Activated naive CD4-positive, alpha-beta T cell treated with anti-CD3 and anti-CD28 coated beads for 36 hours (primary cell): ENCODE results near the gene STUM. TPM values are rescaled to one million over a fixed set of nuclear protein-coding genes. Genes with fewer than 3 reads are reported as not detected.

ENCODE experiments used
- CTCF ChIA-PET: fragments of 350-600 bp; sonication (Branson Sonifier 250); formaldehyde crosslinking; loops from one replicate; lab custom pipeline; 2021; ENCODE audit warnings: antibody characterized with exemption; lab: Charles Lee
- DNase-seq: peaks from one replicate; pipeline ENCODE4 v3.0.0-alpha.2; 2020
- H3K27ac Mint-ChIP-seq: one replicate; pipeline ENCODE4 v1.8.0; 2021; ENCODE audit warnings: mild to moderate bottlenecking, mixed read lengths
- H3K27me3 Mint-ChIP-seq: one replicate; pipeline ENCODE4 v1.8.0; 2021; ENCODE audit warnings: low read depth, mixed read lengths
- H3K36me3 Mint-ChIP-seq: one replicate; pipeline ENCODE4 v1.8.0; 2021; ENCODE audit warnings: low read depth, mixed read lengths
- H3K4me1 Mint-ChIP-seq: one replicate; pipeline ENCODE4 v1.8.0; 2021; ENCODE audit warnings: low read depth, mixed read lengths
- H3K4me3 Mint-ChIP-seq: one replicate; pipeline ENCODE4 v1.8.0; 2021; ENCODE audit warnings: mild to moderate bottlenecking, moderate library complexity, mixed read lengths
- H3K9me3 Mint-ChIP-seq: one replicate; pipeline ENCODE4 v1.8.0; 2021; ENCODE audit warnings: mixed read lengths
- intact Hi-C: fragments of 100-400 bp; cut with micrococcal nuclease; formaldehyde crosslinking; loops from one replicate; pipeline ENCODE4 v1.15.1; 2023
- total RNA-seq, 2 experiments: library from RNA; stranded (reverse); gene quantifications; one replicate each; pipeline ENCODE4 v1.2.3, GENCODE V29; 2021

The STUM gene
- total RNA-seq, 2 experiments from 2014 or later, result not detected

DNA sequence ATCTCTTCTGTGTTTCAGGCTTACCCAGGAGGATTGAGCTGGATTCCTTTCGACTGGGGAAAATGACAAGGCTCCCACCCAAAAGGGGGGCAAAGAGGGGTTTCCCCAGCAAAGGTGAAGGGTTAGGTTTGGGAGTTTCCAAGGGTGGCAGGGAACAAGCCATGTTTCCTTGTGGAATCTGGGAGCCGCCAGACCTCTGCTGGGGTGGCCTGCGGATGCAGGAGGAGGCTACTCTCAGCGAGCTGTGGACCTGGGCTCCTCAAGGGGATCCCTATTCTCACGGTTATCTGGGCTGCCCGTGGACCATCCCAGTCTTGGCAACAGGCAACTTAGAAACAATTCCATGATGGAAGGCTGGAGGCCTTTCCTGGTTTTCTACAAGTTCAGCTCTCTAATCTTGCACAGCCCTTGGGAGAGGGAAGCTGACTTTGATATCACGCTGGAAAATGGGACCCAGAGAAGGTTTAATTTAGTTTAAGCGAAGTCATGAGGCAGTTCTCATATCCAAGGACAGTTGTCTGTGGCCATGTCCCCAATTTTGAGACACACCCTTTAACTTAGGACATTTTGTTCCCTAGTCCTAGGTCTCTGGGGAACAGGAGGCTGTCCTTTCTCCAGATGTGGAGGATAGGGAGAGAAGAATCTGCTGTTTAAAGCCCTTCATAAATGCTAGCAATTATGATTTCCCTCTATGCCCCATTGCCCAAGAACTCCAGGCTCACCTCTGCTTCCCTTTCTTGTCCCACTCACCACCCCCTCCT is 24.7 kb upstream of the STUM start:
- CTCF ChIA-PET, result interaction anchor here (0.8 kb wide), 1 partner anchor 24 kb away, joined by 3 read pairs; no protein-coding TSS in a partner anchor
- no peaks in the 10 kb centered on the region for H3K27me3 Mint-ChIP-seq
- no peaks in the 10 kb centered on the region for H3K36me3 Mint-ChIP-seq
- H3K27ac Mint-ChIP-seq, result no peak overlapping the region
- H3K4me3 Mint-ChIP-seq, result no peak overlapping the region
- intact Hi-C loops, result no loop called here
- no peak for DNase-seq
- no peaks in the 10 kb centered on the region for H3K9me3 Mint-ChIP-seq
- no peaks in the 10 kb centered on the region for H3K4me1 Mint-ChIP-seq

DNA sequence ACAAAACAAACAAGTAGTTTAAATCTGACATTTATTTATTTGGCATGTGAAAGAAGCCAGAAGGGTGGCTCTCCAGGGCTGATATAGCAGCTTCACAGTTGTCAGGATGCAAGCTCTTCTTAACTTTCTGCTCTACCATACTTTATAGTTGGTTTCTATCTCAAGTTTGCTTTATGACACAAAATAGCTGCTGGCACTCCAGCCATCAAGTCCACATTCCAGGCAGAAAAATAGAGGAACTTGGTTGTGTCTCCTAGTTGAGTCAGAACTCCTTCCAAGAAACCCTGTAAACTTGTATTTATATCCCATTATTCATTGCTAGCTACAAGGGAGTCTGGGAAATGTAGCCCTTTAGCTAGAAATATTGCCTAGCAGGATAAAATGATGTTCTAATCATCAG is 24.0 kb upstream of the STUM start:
- Mint-ChIP-seq H3K4me1 (no peaks in the 10 kb centered on the region), H3K4me3 (no peak overlapping the region)
- intact Hi-C loops, result no loop called here

GRCh38 chr1:226525750-226526149 is 22.8 kb upstream of the STUM start:
- no peak overlapping the region for H3K4me3 Mint-ChIP-seq
- DNase-seq, result no peak
- no peaks in the 10 kb centered on the region for H3K36me3 Mint-ChIP-seq
- no peaks in the 10 kb centered on the region for H3K9me3 Mint-ChIP-seq
- no peak overlapping the region for H3K27ac Mint-ChIP-seq
- H3K27me3 Mint-ChIP-seq, result no peaks in the 10 kb centered on the region
- CTCF ChIA-PET, result interaction anchor here (1.6 to 1.8 kb wide), 2 partner anchors 83 to 101 kb away, joined by 4 read pairs; no protein-coding TSS in a partner anchor
- intact Hi-C loops, result no loop called here
- H3K4me1 Mint-ChIP-seq, result no peaks in the 10 kb centered on the region

More for the DNA sequence above, 24.0 kb upstream of the STUM start:
- no peaks in the 10 kb centered on the region for H3K9me3 Mint-ChIP-seq
- no peaks in the 10 kb centered on the region for H3K36me3 Mint-ChIP-seq
- DNase-seq, result no peak
- CTCF ChIA-PET, result interaction anchor here (0.8 to 1.8 kb wide), 2 partner anchors 23 to 100 kb away, joined by 3 to 4 read pairs; no protein-coding TSS in a partner anchor
- H3K27ac Mint-ChIP-seq, result no peak overlapping the region
- H3K27me3 Mint-ChIP-seq, result no peaks in the 10 kb centered on the region

GRCh38 chr1:226526801-226527595 is 21.6 kb upstream of the STUM start:
- Mint-ChIP-seq H3K4me3 (no peak overlapping the region), H3K4me1 (no peaks in the 10 kb centered on the region), H3K9me3 (no peaks in the 10 kb centered on the region), H3K36me3 (no peaks in the 10 kb centered on the region), H3K27me3 (no peaks in the 10 kb centered on the region), H3K27ac (no peak overlapping the region)
- intact Hi-C loops, result no loop called here
- CTCF ChIA-PET, result interaction anchor here (0.5 to 1.6 kb wide), 2 partner anchors 81 to 331 kb away, joined by 3 to 4 read pairs; no protein-coding TSS in a partner anchor
- no peak for DNase-seq

DNA sequence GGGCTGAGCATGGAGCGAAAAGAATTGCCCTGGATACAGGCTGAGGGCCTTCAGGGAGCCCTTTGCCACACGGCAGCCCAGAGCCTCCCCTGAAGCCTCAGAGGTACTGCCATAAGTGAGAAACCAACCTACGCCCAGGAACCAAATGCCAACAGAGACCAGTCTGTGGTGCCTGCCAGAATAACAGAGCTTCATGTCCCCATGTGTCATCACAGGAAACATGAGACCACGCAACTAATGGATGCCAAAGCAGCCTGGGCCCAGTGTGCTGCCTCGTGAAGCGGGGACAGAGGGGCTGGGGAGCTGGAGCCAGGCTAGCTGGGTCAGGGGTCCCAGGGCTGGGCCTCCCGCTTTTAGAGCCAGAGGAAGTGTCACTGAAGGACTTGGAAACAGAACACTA is 18.7 kb upstream of the STUM start:
- intact Hi-C loops, result no loop called here
- no peak overlapping the region for H3K4me3 Mint-ChIP-seq
- no peaks in the 10 kb centered on the region for H3K9me3 Mint-ChIP-seq
- CTCF ChIA-PET, result no interaction called here
- no peaks in the 10 kb centered on the region for H3K4me1 Mint-ChIP-seq
- H3K27me3 Mint-ChIP-seq, result no peaks in the 10 kb centered on the region
- no peak for DNase-seq
- H3K27ac Mint-ChIP-seq, result no peak overlapping the region
- no peaks in the 10 kb centered on the region for H3K36me3 Mint-ChIP-seq

GRCh38 chr1:226530591-226530990 is 18.0 kb upstream of the STUM start:
- CTCF ChIA-PET, result no interaction called here
- no peaks in the 10 kb centered on the region for H3K9me3 Mint-ChIP-seq
- H3K27ac Mint-ChIP-seq, result no peak overlapping the region
- H3K4me3 Mint-ChIP-seq, result no peak overlapping the region
- no peaks in the 10 kb centered on the region for H3K4me1 Mint-ChIP-seq
- no peaks in the 10 kb centered on the region for H3K27me3 Mint-ChIP-seq
- DNase-seq, result no peak
- intact Hi-C loops, result no loop called here
- H3K36me3 Mint-ChIP-seq, result no peaks in the 10 kb centered on the region

- CTCF ChIA-PET, result interaction anchor here (0.6 kb wide), 1 partner anchor 214 kb away, joined by 6 read pairs; no protein-coding TSS in a partner anchor
- intact Hi-C loops, result no loop called here
- H3K9me3 Mint-ChIP-seq, result no peaks in the 10 kb centered on the region
- DNase-seq, result no peak
- H3K4me1 Mint-ChIP-seq, result no peaks in the 10 kb centered on the region
- no peak overlapping the region for H3K4me3 Mint-ChIP-seq
- H3K36me3 Mint-ChIP-seq, result no peaks in the 10 kb centered on the region
- H3K27me3 Mint-ChIP-seq, result no peaks in the 10 kb centered on the region
- no peak overlapping the region for H3K27ac Mint-ChIP-seq
Observed at GRCh38 chr1:226531360-226532093, 17.0 kb upstream of the STUM start.

GRCh38 chr1:226532553-226532952 is 16.0 kb upstream of the STUM start:
- DNase-seq, result no peak
- H3K36me3 Mint-ChIP-seq, result no peaks in the 10 kb centered on the region
- H3K9me3 Mint-ChIP-seq, result no peaks in the 10 kb centered on the region
- CTCF ChIA-PET, result no interaction called here
- no peaks in the 10 kb centered on the region for H3K27me3 Mint-ChIP-seq
- intact Hi-C loops, result no loop called here
- no peaks in the 10 kb centered on the region for H3K4me1 Mint-ChIP-seq
- no peak overlapping the region for H3K4me3 Mint-ChIP-seq
- H3K27ac Mint-ChIP-seq, result no peak overlapping the region

- CTCF ChIA-PET, result no interaction called here
- H3K4me3 Mint-ChIP-seq, result no peak overlapping the region
- no peak for DNase-seq
- no peaks in the 10 kb centered on the region for H3K27me3 Mint-ChIP-seq
- H3K4me1 Mint-ChIP-seq, result no peaks in the 10 kb centered on the region
- no peaks in the 10 kb centered on the region for H3K9me3 Mint-ChIP-seq
- no peaks in the 10 kb centered on the region for H3K36me3 Mint-ChIP-seq
- no peak overlapping the region for H3K27ac Mint-ChIP-seq
- intact Hi-C loops, result no loop called here
Observed at GRCh38 chr1:226533220-226533619, 15.3 kb upstream of the STUM start.

GRCh38 chr1:226534098-226534497 is 14.5 kb upstream of the STUM start:
- CTCF ChIA-PET, result interaction anchor here (0.6 kb wide), 1 partner anchor 12 kb away, joined by 3 read pairs; no protein-coding TSS in a partner anchor
- Mint-ChIP-seq H3K36me3 (no peaks in the 10 kb centered on the region), H3K4me1 (no peaks in the 10 kb centered on the region), H3K27me3 (no peaks in the 10 kb centered on the region), H3K9me3 (no peaks in the 10 kb centered on the region), H3K4me3 (no peak overlapping the region), H3K27ac (no peak overlapping the region)
- intact Hi-C loops, result no loop called here
- no peak for DNase-seq

DNA sequence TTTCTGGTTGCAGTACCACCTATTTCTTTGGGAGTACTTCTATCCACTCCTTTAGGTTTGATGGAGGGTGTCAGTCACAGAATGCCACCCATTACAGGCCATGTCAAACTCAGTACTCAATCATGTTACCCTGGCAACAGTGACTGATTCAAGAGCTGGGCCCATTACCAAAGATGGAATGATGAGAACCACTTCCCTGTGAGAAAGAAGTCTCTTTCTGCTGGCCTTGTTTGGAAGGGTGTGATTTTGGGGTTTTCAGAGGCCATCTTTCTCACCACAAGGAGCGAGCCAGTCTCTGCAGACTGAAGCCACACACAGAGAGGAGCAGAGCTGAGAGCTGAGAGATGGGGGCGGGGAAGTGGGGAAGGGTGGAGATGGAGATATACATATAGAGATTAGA is 13.9 kb upstream of the STUM start:
- DNase-seq, result no peak
- intact Hi-C loops, result no loop called here
- Mint-ChIP-seq H3K4me1 (no peaks in the 10 kb centered on the region), H3K9me3 (no peaks in the 10 kb centered on the region), H3K4me3 (no peak overlapping the region), H3K36me3 (no peaks in the 10 kb centered on the region), H3K27ac (no peak overlapping the region), H3K27me3 (no peaks in the 10 kb centered on the region)
- CTCF ChIA-PET, result no interaction called here

DNA sequence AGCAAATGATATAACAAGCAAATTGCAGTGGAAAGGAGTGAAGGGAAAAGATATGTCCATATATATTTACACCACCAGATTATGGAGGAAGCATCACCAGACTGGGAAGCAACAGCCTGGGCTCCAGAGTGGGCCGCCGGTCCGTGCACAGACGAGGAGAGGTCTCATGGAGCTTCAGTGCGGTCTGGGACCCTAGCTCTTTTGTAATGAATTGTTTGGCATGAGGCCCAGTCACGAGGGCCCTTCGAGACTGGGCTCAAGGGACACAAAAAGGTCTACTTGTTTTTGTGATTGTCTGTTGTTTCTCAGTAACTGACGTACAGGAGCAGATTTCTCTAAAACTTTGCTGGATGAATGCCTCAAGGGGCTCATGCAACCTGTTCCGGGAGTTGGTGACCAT is 12.9 kb upstream of the STUM start:
- Mint-ChIP-seq H3K4me3 (no peak overlapping the region), H3K9me3 (no peaks in the 10 kb centered on the region), H3K27ac (no peak overlapping the region), H3K36me3 (no peaks in the 10 kb centered on the region), H3K4me1 (no peaks in the 10 kb centered on the region), H3K27me3 (no peaks in the 10 kb centered on the region)
- intact Hi-C loops, result no loop called here
- no peak for DNase-seq
- CTCF ChIA-PET, result interaction anchor here (1.2 kb wide), 1 partner anchor 11 kb away, joined by 3 read pairs; no protein-coding TSS in a partner anchor
